Liver (tissue), 9 donors: Measurements from ENCODE around the gene PIAS1. TPM values are rescaled to one million over a fixed set of nuclear protein-coding genes. Genes with fewer than 3 reads are reported as not detected.

Experiments used
- DNase-seq: peaks from one replicate; pipeline ENCODE4 v3.0.0-alpha.2; 2017; ENCODE audit warnings: low spot score
- H3K27ac ChIP-seq, 2 donors: one replicate each; pipeline ENCODE4 v1.7.0; 2013; ENCODE audit warnings: inconsistent platforms in 2 of 2, low read length in 2 of 2, control low read depth in 1 of 2, low read depth in 1 of 2, mild to moderate bottlenecking in 1 of 2
- H3K27me3 ChIP-seq, 4 donors: one replicate each; pipeline versions ENCODE4 v1.6.1 to v1.7.0; 2013; ENCODE audit warnings: low read length in 3 of 4, inconsistent platforms in 1 of 4, mild to moderate bottlenecking in 1 of 4, moderate library complexity in 1 of 4; ENCODE audit not compliant: control insufficient read depth in 4 of 4, insufficient read depth in 4 of 4
- H3K36me3 ChIP-seq, 4 donors: one replicate each; pipeline versions ENCODE4 v1.6.1 to v1.7.0; 2013; ENCODE audit warnings: low read length in 3 of 4, mild to moderate bottlenecking in 3 of 4, low read depth in 1 of 4, moderate library complexity in 1 of 4; ENCODE audit not compliant: control insufficient read depth in 4 of 4, insufficient read depth in 3 of 4
- H3K4me1 ChIP-seq, 4 donors: one replicate each; pipeline versions ENCODE4 v1.6.1 to v1.7.0; 2013; ENCODE audit warnings: low read length in 3 of 4, mild to moderate bottlenecking in 3 of 4, moderate library complexity in 1 of 4; ENCODE audit not compliant: control insufficient read depth in 4 of 4, insufficient read depth in 4 of 4
- H3K4me3 ChIP-seq, 3 donors: one replicate each; pipeline versions ENCODE4 v1.6.1 to v1.7.0; 2013; ENCODE audit warnings: low read length in 3 of 3, control low read depth in 1 of 3, low read depth in 1 of 3, mild to moderate bottlenecking in 1 of 3
- H3K9ac ChIP-seq, 2 donors: one replicate each; pipeline ENCODE4 v1.7.0; 2013; ENCODE audit warnings: low read length in 2 of 2, mild to moderate bottlenecking in 2 of 2, moderate library complexity in 2 of 2, control low read depth in 1 of 2, low read depth in 1 of 2
- H3K9me3 ChIP-seq, 4 donors: one replicate each; pipeline versions ENCODE4 v1.6.1 to v1.7.0; 2013; ENCODE audit warnings: low read length in 3 of 4; ENCODE audit not compliant: control insufficient read depth in 4 of 4
- ATF3 ChIP-seq: IDR thresholded peaks from 2 replicates; pipeline ENCODE4 v1.6.1; 2016; ENCODE audit warnings: antibody characterized with exemption
- CTCF ChIP-seq: fragments of 150-350 bp; IDR thresholded peaks from 2 replicates; pipeline ENCODE4 v1.5.1; 2017; ENCODE audit warnings: improper control_type of control experiment, low read depth, low read length; ENCODE audit not compliant: missing input control
- EGR1 ChIP-seq, 2 donors: IDR thresholded peaks; 2 replicates each; pipeline ENCODE4 v1.6.1; 2016 to 2018; ENCODE audit warnings: antibody characterized with exemption in 2 of 2, low read depth in 2 of 2
- FOXA1 ChIP-seq: IDR thresholded peaks from 2 replicates; pipeline ENCODE4 v1.6.1; 2016; ENCODE audit warnings: antibody characterized with exemption
- FOXA2 ChIP-seq: IDR thresholded peaks from 2 replicates; pipeline ENCODE4 v1.6.1; 2016; ENCODE audit warnings: antibody characterized with exemption
- GABPA ChIP-seq, 2 donors: IDR thresholded peaks in 1 of 2; conservative IDR thresholded peaks in 1 of 2; 2 replicates each; pipeline ENCODE4 v1.6.1; 2016; ENCODE audit warnings: antibody characterized with exemption in 2 of 2, mild to moderate bottlenecking in 1 of 2, moderate library complexity in 1 of 2
- HNF4A ChIP-seq, 2 donors: conservative IDR thresholded peaks; 2 replicates each; pipeline ENCODE4 v1.6.1; 2016; ENCODE audit warnings: antibody characterized with exemption in 2 of 2, mild to moderate bottlenecking in 2 of 2
- HNF4G ChIP-seq: IDR thresholded peaks from 2 replicates; pipeline ENCODE4 v1.6.1; 2016; ENCODE audit warnings: antibody characterized with exemption
- JUND ChIP-seq, 2 donors: IDR thresholded peaks; 2 replicates each; pipeline ENCODE4 v1.6.1; 2016; ENCODE audit warnings: antibody characterized with exemption in 2 of 2
- NR2F2 ChIP-seq: IDR thresholded peaks from 2 replicates; pipeline ENCODE4 v1.6.1; 2016; ENCODE audit warnings: antibody characterized with exemption
- RXRA ChIP-seq, 2 donors: IDR thresholded peaks; 2 replicates each; pipeline ENCODE4 v1.6.1; 2017 to 2018; ENCODE audit warnings: antibody characterized with exemption in 2 of 2, mild to moderate bottlenecking in 1 of 2
- SP1 ChIP-seq: IDR thresholded peaks from 2 replicates; pipeline ENCODE4 v1.6.1; 2018; ENCODE audit warnings: antibody characterized with exemption, mild to moderate bottlenecking
- TAF1 ChIP-seq: conservative IDR thresholded peaks from 2 replicates; pipeline ENCODE4 v1.6.1; 2016; ENCODE audit warnings: antibody characterized with exemption, mild to moderate bottlenecking
- YY1 ChIP-seq: IDR thresholded peaks from 2 replicates; pipeline ENCODE4 v1.6.1; 2016; ENCODE audit warnings: antibody characterized with exemption, mild to moderate bottlenecking
- WGBS: extraction: QIAGEN DNeasy Blood & Tissue Kit; methylation state at CpG from one replicate; pipeline ENCODE4 v1.1.7; 2013; 5-methylcytosine and 5-hydroxymethylcytosine counted together
- polyA plus RNA-seq, 2 donors: library from polyadenylated mRNA; stranded (reverse) in 1 of 2; unstranded in 1 of 2; fragments of 200-250 nt in 1 of 2; fragments of >200 nt in 1 of 2; fragmentation: Nextera tagmentation in 1 of 2; extraction: Ambion mirVana in 1 of 2; gene quantifications; one replicate each; pipeline versions ENCODE4 v1.2.1 to v1.2.3, GENCODE V29; 2013 to 2015
- total RNA-seq, 2 donors: library from RNA; depleted of rRNA; stranded (reverse); fragments of >200 nt; gene quantifications; one replicate each; pipeline ENCODE4 v1.2.3, GENCODE V29; 2014
- TF ChIP-seq, protein P1 (sequence below): IDR thresholded peaks from 2 replicates; pipeline ENCODE4 v1.6.1; 2016; ENCODE audit warnings: antibody characterized with exemption
- TF ChIP-seq, protein P2 (sequence below): IDR thresholded peaks from 2 replicates; pipeline ENCODE4 v1.6.1; 2016; ENCODE audit warnings: antibody characterized with exemption
- donor health status: healthy.
- donor health status: healthy.
- donor health status: healthy.
- donor health status: healthy.
- donor health status: healthy.

Gene PIAS1
- total and polyA plus RNA-seq, 4 donors = 5.6 to 18.8 (median 13.2) TPM

DNA sequence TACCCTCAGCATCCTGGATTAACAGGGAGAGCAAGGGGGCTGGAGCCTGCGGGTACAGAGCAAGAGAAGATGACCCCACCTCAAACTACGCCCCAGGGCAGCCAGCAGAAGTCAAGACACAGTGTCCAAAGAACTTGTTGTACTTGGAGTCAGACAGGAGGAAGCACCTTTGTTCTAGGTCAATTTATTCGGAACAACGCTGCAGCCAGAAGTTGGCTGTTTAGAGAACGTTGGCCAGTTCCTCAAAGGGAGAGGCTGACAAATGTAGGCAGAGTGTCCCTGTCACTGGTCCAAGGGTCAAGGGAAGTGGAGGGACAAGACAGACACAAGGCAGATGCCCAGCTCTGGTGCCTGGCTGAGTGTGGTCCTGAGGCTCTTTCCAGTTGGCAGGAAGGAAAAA lies 32.1 kb upstream of the PIAS1 start:
- DNase-seq = no peak
- H3K36me3 ChIP-seq = no peaks in the 10 kb centered on the region
- TF ChIP-seq SP1 (peak; percentile 29), FOXA1 (no peak), JUND (IDR thresholded peaks at IDR 0.05) (no peak), CTCF (no peak), NR2F2 (peak; percentile 95), RXRA (IDR thresholded peaks at IDR 0.05) (peak in 1 of 2 donors; percentile 12), FOXA2 (no peak)
- H3K4me3 ChIP-seq = no peak overlapping the region
- no peak overlapping the region for H3K9ac ChIP-seq
- no peaks in the 10 kb centered on the region for H3K27me3 ChIP-seq
- WGBS = 41% methylated on average over 5 of the region's 5 CpGs
- peaks cover 0 to 5% (median 0%) of the 10 kb centered on the region in 4 donors for H3K4me1 ChIP-seq
- no peak overlapping the region for H3K27ac ChIP-seq
- H3K9me3 ChIP-seq = no peaks in the 10 kb centered on the region

GRCh38 chr15:68023307-68024101 lies 30.6 kb upstream of the PIAS1 start:
- Histone ChIP-seq H3K4me1 (peaks cover 0 to 5% (median 0%) of the 10 kb centered on the region in 4 donors), H3K36me3 (no peaks in the 10 kb centered on the region), H3K27me3 (no peaks in the 10 kb centered on the region), H3K9ac (no peak overlapping the region), H3K4me3 (no peak overlapping the region), H3K27ac (no peak overlapping the region), H3K9me3 (no peaks in the 10 kb centered on the region)
- TF ChIP-seq, protein P1, sequence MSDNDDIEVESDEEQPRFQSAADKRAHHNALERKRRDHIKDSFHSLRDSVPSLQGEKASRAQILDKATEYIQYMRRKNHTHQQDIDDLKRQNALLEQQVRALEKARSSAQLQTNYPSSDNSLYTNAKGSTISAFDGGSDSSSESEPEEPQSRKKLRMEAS = no peak
- TF ChIP-seq YY1 (no peak), FOXA1 (no peak), EGR1 (IDR thresholded peaks at IDR 0.05; ENCODE audit: low read depth in 2 of 2) (no peak), ATF3 (no peak), HNF4G (no peak), SP1 (no peak), FOXA2 (no peak), CTCF (no peak), TAF1 (no peak), HNF4A (conservative IDR thresholded peaks at IDR 0.05) (no peak), GABPA (IDR thresholded peaks at IDR 0.05 in 1 of 2, conservative IDR thresholded peaks at IDR 0.05 in 1 of 2) (no peak)
- TF ChIP-seq, protein P2, sequence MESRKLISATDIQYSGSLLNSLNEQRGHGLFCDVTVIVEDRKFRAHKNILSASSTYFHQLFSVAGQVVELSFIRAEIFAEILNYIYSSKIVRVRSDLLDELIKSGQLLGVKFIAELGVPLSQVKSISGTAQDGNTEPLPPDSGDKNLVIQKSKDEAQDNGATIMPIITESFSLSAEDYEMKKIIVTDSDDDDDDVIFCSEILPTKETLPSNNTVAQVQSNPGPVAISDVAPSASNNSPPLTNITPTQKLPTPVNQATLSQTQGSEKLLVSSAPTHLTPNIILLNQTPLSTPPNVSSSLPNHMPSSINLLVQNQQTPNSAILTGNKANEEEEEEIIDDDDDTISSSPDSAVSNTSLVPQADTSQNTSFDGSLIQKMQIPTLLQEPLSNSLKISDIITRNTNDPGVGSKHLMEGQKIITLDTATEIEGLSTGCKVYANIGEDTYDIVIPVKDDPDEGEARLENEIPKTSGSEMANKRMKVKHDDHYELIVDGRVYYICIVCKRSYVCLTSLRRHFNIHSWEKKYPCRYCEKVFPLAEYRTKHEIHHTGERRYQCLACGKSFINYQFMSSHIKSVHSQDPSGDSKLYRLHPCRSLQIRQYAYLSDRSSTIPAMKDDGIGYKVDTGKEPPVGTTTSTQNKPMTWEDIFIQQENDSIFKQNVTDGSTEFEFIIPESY = no peak
- 90% methylated on average over 8 of the region's 8 CpGs for WGBS
- no peak for DNase-seq
